Breast epithelium (tissue), 4 donors: ENCODE measurements around the gene LIPI. TPM values are rescaled to one million over a fixed set of nuclear protein-coding genes. Genes with fewer than 3 reads are reported as not detected.

ENCODE experiments used
- DNase-seq, 2 donors: peaks; one replicate each; pipeline ENCODE4 v3.0.0-alpha.2; 2019; ENCODE audit warnings: low spot score in 2 of 2
- H3K27ac ChIP-seq, 2 donors: fragments of 200-600 bp; sonication (generic) in 1 of 2; one replicate each; pipeline ENCODE4 v1.5.1; 2016 to 2019; ENCODE audit warnings: mild to moderate bottlenecking in 1 of 2
- H3K27me3 ChIP-seq, 2 donors: fragments of 200-600 bp; sonication (generic) in 1 of 2; one replicate each; pipeline versions ENCODE4 v1.5.1 to v1.6.0; 2017 to 2019; ENCODE audit warnings: control low read depth in 1 of 2, mild to moderate bottlenecking in 1 of 2
- H3K36me3 ChIP-seq: fragments of 200-600 bp; one replicate; pipeline ENCODE4 v1.5.1; 2019
- H3K4me1 ChIP-seq, 2 donors: fragments of 200-600 bp; sonication (generic); one replicate each; pipeline ENCODE4 v1.5.1; 2016 to 2019; ENCODE audit warnings: control low read depth in 1 of 2
- H3K4me3 ChIP-seq, 3 donors: fragments of 200-600 bp; sonication (generic); 1 replicate in 2 of 3; 2 replicates in 1 of 3; pipeline ENCODE4 v1.5.1; 2016 to 2019; ENCODE audit warnings: mild to moderate bottlenecking in 3 of 3, moderate library complexity in 2 of 3
- H3K9me3 ChIP-seq, 2 donors: fragments of 200-600 bp; sonication (generic) in 1 of 2; one replicate each; pipeline ENCODE4 v1.5.1; 2016 to 2019; ENCODE audit warnings: control low read depth in 1 of 2
- POLR2A ChIP-seq: fragments of 450-650 bp; IDR thresholded peaks from one replicate; pipeline ENCODE4 v1.6.1; 2016; ENCODE audit warnings: antibody characterized with exemption, mild to moderate bottlenecking, moderate library complexity
- POLR2AphosphoS5 ChIP-seq, 3 donors: sonication (generic); formaldehyde crosslinking; IDR thresholded peaks; one replicate each; pipeline ENCODE4 v1.6.1; 2017; ENCODE audit warnings: antibody characterized with exemption in 3 of 3
- intact Hi-C: fragments of 100-400 bp; cut with DNase I; formaldehyde crosslinking; loops from one replicate; pipeline ENCODE4 v1.15.1; 2023; ENCODE audit warnings: low total_unique reads
- total RNA-seq, 3 donors: library from RNA; depleted of rRNA; stranded (reverse); fragments of >200 nt; gene quantifications; one replicate each; pipeline ENCODE4 v1.1.0, GENCODE V29; 2016
- TF ChIP-seq, protein P1 (sequence below), 3 donors: fragments of 450-650 bp; IDR thresholded peaks; one replicate each; pipeline ENCODE4 v1.5.1; 2016 to 2017; ENCODE audit warnings: antibody characterized with exemption in 3 of 3, mild to moderate bottlenecking in 3 of 3, moderate library complexity in 3 of 3

Gene LIPI
- total RNA-seq, 3 donors from 2014 or later, result not detected

DNA sequence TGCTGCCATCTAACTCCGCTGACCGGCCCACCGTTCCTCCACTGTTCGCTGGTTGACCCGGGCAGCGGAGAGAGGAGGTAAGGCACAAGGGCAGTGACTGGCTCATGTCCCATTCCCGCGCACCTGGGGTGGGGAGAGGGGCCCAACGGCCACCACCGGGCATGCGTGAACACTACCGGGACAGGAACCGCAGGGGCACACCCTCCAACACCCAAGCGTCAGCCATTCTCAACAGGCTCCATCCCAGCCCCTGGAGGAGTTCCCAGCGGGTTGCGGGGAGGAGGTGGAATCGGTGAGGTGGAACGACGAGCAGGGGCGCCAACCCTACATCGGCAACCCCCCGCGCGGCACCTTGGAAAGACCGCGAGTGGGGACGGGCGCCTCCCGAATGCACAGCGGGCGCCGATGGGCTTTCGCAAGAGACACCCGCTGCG, 126.7 kb downstream of the LIPI start:
- Histone ChIP-seq H3K36me3 (no peaks in the 10 kb centered on the region), H3K9me3 (peaks cover 8 to 33% of the 10 kb centered on the region in 2 donors), H3K27me3 (no peaks in the 10 kb centered on the region), H3K4me1 (no peaks in the 10 kb centered on the region), H3K27ac (no peak overlapping the region), H3K4me3 (no peak overlapping the region)
- TF ChIP-seq POLR2A (no peak), POLR2AphosphoS5 (IDR thresholded peaks at IDR 0.05) (no peak)
- TF ChIP-seq, protein P1, sequence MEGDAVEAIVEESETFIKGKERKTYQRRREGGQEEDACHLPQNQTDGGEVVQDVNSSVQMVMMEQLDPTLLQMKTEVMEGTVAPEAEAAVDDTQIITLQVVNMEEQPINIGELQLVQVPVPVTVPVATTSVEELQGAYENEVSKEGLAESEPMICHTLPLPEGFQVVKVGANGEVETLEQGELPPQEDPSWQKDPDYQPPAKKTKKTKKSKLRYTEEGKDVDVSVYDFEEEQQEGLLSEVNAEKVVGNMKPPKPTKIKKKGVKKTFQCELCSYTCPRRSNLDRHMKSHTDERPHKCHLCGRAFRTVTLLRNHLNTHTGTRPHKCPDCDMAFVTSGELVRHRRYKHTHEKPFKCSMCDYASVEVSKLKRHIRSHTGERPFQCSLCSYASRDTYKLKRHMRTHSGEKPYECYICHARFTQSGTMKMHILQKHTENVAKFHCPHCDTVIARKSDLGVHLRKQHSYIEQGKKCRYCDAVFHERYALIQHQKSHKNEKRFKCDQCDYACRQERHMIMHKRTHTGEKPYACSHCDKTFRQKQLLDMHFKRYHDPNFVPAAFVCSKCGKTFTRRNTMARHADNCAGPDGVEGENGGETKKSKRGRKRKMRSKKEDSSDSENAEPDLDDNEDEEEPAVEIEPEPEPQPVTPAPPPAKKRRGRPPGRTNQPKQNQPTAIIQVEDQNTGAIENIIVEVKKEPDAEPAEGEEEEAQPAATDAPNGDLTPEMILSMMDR (IDR thresholded peaks at IDR 0.05), result no peak
- DNase-seq, result no peak
- intact Hi-C loops, result no loop called here

- no peak for TF ChIP-seq POLR2A
- TF ChIP-seq, protein P1 (IDR thresholded peaks at IDR 0.05), result no peak
- no peak for TF ChIP-seq POLR2AphosphoS5 (IDR thresholded peaks at IDR 0.05)
- H3K36me3 ChIP-seq, result no peaks in the 10 kb centered on the region
- intact Hi-C loops, result no loop called here
- no peaks in the 10 kb centered on the region for H3K4me1 ChIP-seq
- H3K27ac ChIP-seq, result no peak overlapping the region
- H3K27me3 ChIP-seq, result no peaks in the 10 kb centered on the region
- H3K9me3 ChIP-seq, result peaks cover 8 to 47% of the 10 kb centered on the region in 2 donors
- no peak overlapping the region for H3K4me3 ChIP-seq
- no peak for DNase-seq
Measured at GRCh38 chr21:14080764-14081096, 130.0 kb downstream of the LIPI start.

GRCh38 chr21:14080040-14080763, 130.6 kb downstream of the LIPI start:
- no peak for DNase-seq
- intact Hi-C loops, result no loop called here
- H3K36me3 ChIP-seq, result no peaks in the 10 kb centered on the region
- no peak overlapping the region for H3K4me3 ChIP-seq
- H3K9me3 ChIP-seq, result peaks cover 8 to 47% of the 10 kb centered on the region in 2 donors
- TF ChIP-seq, protein P1 (IDR thresholded peaks at IDR 0.05), result no peak
- TF ChIP-seq POLR2A (no peak), POLR2AphosphoS5 (IDR thresholded peaks at IDR 0.05) (no peak)
- no peak overlapping the region for H3K27ac ChIP-seq
- no peaks in the 10 kb centered on the region for H3K27me3 ChIP-seq
- no peaks in the 10 kb centered on the region for H3K4me1 ChIP-seq

DNA sequence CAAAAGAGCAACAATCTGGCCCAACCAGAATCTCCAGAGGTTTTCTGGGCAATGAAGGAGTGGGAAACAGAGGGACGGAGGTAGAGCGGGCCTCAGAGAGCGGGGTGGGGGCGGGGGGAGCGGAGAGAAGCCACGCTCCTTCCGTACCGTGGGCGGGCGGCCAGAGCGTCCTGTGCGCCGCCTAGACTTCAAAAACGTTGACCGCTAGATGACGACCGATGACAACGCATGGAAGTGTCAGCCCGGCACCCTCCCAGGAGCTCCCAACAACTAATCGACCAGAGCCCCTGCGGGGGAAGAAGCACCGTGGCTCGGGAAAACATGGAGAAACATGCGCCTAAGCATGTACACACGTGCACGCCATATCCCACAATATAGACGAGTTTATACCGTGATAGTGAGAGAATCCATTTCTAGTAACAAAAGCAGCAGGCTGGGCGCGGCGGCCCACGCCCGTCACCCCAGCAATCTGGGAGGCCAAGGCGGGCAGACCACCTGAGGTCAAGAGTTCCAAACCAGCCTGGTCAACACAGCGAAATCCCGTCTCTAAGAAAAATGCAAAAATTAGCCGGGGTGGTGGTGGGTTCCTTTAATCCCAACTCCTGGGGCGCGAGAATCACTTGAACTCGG, 131.9 kb downstream of the LIPI start:
- H3K4me3 ChIP-seq, result no peak overlapping the region
- intact Hi-C loops, result no loop called here
- no peak for DNase-seq
- no peaks in the 10 kb centered on the region for H3K4me1 ChIP-seq
- no peak overlapping the region for H3K27ac ChIP-seq
- TF ChIP-seq, protein P1 (IDR thresholded peaks at IDR 0.05), result no peak
- TF ChIP-seq POLR2AphosphoS5 (IDR thresholded peaks at IDR 0.05) (no peak), POLR2A (no peak)
- H3K36me3 ChIP-seq, result no peaks in the 10 kb centered on the region
- H3K9me3 ChIP-seq, result peaks cover 4 to 36% of the 10 kb centered on the region in 2 donors
- H3K27me3 ChIP-seq, result no peaks in the 10 kb centered on the region

- Histone ChIP-seq H3K27me3 (no peaks in the 10 kb centered on the region), H3K36me3 (no peaks in the 10 kb centered on the region), H3K4me1 (no peaks in the 10 kb centered on the region), H3K9me3 (peaks cover 0 to 24% of the 10 kb centered on the region in 2 donors), H3K27ac (no peak overlapping the region), H3K4me3 (no peak overlapping the region)
- no peak for DNase-seq
- intact Hi-C loops, result no loop called here
- TF ChIP-seq, protein P1 (IDR thresholded peaks at IDR 0.05), result no peak
- TF ChIP-seq POLR2AphosphoS5 (IDR thresholded peaks at IDR 0.05) (no peak), POLR2A (no peak)
Measured at GRCh38 chr21:14076143-14076806, 134.5 kb downstream of the LIPI start.
